Measurements from ENCODE around the gene CAPZA2. TPM values are rescaled to one million over a fixed set of nuclear protein-coding genes. Genes with fewer than 3 reads are reported as not detected.
"Not testable (repeated sequence)": the region's sequence is repeated elsewhere in the genome, so short reads cannot be mapped to it uniquely, and the experiment has no call there.

CAPZA2 gene
- total RNA-seq, 1 experiment from 2014 or later: 153 TPM

DNA sequence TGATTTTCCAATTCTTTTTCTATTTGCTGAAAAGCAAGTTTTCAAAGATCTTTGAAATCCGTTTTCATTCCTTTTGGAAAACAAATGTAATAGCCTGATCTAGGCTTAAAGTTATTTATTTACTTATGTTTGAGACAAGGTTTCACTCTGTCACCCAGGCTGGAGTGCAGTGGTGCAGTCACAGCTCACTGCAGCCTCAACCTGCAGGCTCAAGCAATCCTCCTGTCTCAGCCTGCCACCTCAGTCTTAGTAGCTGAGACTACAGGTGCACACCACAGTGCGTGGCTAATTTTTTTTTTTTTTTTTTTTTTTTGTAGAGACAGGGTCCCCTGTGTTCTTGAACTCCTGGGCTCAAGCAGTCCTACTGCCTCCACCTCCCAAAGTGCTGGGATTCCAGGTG is 95.5 kb downstream of the CAPZA2 start:
- Mint-ChIP-seq H3K27ac (no peak overlapping the region), H3K4me3 (no peak overlapping the region), H3K27me3 (ENCODE audit: low read depth) (no peaks in the 10 kb centered on the region; the same call in 1 of the 2 replicates), H3K9me3 (peaks cover 5% of the 10 kb centered on the region), H3K4me1 (peaks cover 48% of the 10 kb centered on the region), H3K36me3 (peaks cover 5% of the 10 kb centered on the region; the same call in 1 of the 2 replicates)
- ATAC-seq (no peak), DNase-seq (ENCODE audit: low spot score) (no peak)
- POLR2A ChIA-PET: no interaction called here
- CTCF ChIA-PET: interaction anchor here (0.7 kb wide), 1 partner anchor 27 kb away, joined by 4 read pairs; no protein-coding TSS in a partner anchor
- no peak for TF ChIP-seq ELF4 (CRISPR knock-in tag; IDR thresholded peaks at IDR 0.05; ENCODE audit: low read depth)
- no peak for TF ChIP-seq ATF2 (CRISPR knock-in tag; IDR thresholded peaks at IDR 0.05; ENCODE audit: borderline replicate concordance, low read depth)
- no peak for TF ChIP-seq AR (CRISPR knock-in tag; IDR thresholded peaks at IDR 0.05)
- no peak for TF ChIP-seq ZNF416 (CRISPR knock-in tag; IDR thresholded peaks at IDR 0.05)
- TF ChIP-seq TEAD4 (CRISPR knock-in tag; IDR thresholded peaks at IDR 0.05): no peak
- TF ChIP-seq, protein P1, sequence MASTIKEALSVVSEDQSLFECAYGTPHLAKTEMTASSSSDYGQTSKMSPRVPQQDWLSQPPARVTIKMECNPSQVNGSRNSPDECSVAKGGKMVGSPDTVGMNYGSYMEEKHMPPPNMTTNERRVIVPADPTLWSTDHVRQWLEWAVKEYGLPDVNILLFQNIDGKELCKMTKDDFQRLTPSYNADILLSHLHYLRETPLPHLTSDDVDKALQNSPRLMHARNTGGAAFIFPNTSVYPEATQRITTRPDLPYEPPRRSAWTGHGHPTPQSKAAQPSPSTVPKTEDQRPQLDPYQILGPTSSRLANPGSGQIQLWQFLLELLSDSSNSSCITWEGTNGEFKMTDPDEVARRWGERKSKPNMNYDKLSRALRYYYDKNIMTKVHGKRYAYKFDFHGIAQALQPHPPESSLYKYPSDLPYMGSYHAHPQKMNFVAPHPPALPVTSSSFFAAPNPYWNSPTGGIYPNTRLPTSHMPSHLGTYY (CRISPR knock-in tag; IDR thresholded peaks at IDR 0.05): no peak
- TF ChIP-seq ZNF317 (CRISPR knock-in tag; IDR thresholded peaks at IDR 0.05; ENCODE audit: borderline replicate concordance, low read depth): no peak
- no peak for TF ChIP-seq PREB (CRISPR knock-in tag; IDR thresholded peaks at IDR 0.05; ENCODE audit: borderline replicate concordance)
- TF ChIP-seq, protein P2, sequence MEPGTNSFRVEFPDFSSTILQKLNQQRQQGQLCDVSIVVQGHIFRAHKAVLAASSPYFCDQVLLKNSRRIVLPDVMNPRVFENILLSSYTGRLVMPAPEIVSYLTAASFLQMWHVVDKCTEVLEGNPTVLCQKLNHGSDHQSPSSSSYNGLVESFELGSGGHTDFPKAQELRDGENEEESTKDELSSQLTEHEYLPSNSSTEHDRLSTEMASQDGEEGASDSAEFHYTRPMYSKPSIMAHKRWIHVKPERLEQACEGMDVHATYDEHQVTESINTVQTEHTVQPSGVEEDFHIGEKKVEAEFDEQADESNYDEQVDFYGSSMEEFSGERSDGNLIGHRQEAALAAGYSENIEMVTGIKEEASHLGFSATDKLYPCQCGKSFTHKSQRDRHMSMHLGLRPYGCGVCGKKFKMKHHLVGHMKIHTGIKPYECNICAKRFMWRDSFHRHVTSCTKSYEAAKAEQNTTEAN (CRISPR knock-in tag; IDR thresholded peaks at IDR 0.05): no peak
- TF ChIP-seq MAX (CRISPR knock-in tag; IDR thresholded peaks at IDR 0.05): no peak
- TF ChIP-seq HMGA2 (CRISPR knock-in tag; IDR thresholded peaks at IDR 0.05): no peak
- TF ChIP-seq, protein P3, sequence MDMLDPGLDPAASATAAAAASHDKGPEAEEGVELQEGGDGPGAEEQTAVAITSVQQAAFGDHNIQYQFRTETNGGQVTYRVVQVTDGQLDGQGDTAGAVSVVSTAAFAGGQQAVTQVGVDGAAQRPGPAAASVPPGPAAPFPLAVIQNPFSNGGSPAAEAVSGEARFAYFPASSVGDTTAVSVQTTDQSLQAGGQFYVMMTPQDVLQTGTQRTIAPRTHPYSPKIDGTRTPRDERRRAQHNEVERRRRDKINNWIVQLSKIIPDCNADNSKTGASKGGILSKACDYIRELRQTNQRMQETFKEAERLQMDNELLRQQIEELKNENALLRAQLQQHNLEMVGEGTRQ (CRISPR knock-in tag; IDR thresholded peaks at IDR 0.05): no peak
- no peak for TF ChIP-seq NR2C2 (CRISPR knock-in tag; IDR thresholded peaks at IDR 0.05)
- TF ChIP-seq SMAD4 (CRISPR knock-in tag; IDR thresholded peaks at IDR 0.05): no peak
- no peak for TF ChIP-seq RORB (CRISPR knock-in tag; IDR thresholded peaks at IDR 0.05)
- TF ChIP-seq PRDM15 (CRISPR knock-in tag; IDR thresholded peaks at IDR 0.05): no peak
- no peak for TF ChIP-seq ZNF396 (CRISPR knock-in tag; IDR thresholded peaks at IDR 0.05; ENCODE audit: borderline replicate concordance)
- TF ChIP-seq FOXP1 (CRISPR knock-in tag; IDR thresholded peaks at IDR 0.05; ENCODE audit: borderline replicate concordance): no peak

GRCh38 chr7:116961966-116962673 is 99.7 kb downstream of the CAPZA2 start:
- H3K27ac Mint-ChIP-seq; ATAC-seq; POLR2A ChIA-PET; H3K4me3 Mint-ChIP-seq; H3K27me3 Mint-ChIP-seq (ENCODE audit: low read depth); H3K9me3 Mint-ChIP-seq; CTCF ChIA-PET; DNase-seq (ENCODE audit: low spot score); H3K36me3 Mint-ChIP-seq: not testable (repeated sequence)
- peaks cover 31% of the 10 kb centered on the region for H3K4me1 Mint-ChIP-seq

Measured in WTC11 (cell line).